Ascending aorta (tissue), 2 donors: ENCODE measurements around the gene WDR26. TPM values are rescaled to one million over a fixed set of nuclear protein-coding genes. Genes with fewer than 3 reads are reported as not detected.
A peak's percentile ranks its signal among the peaks of the same experiment; 100 is the strongest.

Source experiments
- DNase-seq, 2 donors: peaks; one replicate each; pipeline ENCODE4 v3.0.0-alpha.2; 2019; ENCODE audit warnings: low spot score in 2 of 2
- H3K27ac ChIP-seq, 2 donors: fragments of 200-600 bp; sonication (generic); one replicate each; pipeline ENCODE4 v1.5.1; 2016 to 2017; ENCODE audit warnings: mild to moderate bottlenecking in 1 of 2
- H3K27me3 ChIP-seq: fragments of 200-600 bp; sonication (generic); one replicate; pipeline ENCODE4 v1.5.1; 2017
- H3K36me3 ChIP-seq, 2 donors: fragments of 200-600 bp; sonication (generic); one replicate each; pipeline ENCODE4 v1.5.1; 2016
- H3K4me1 ChIP-seq, 2 donors: fragments of 200-600 bp; sonication (generic); one replicate each; pipeline ENCODE4 v1.5.1; 2016 to 2017; ENCODE audit warnings: mild to moderate bottlenecking in 1 of 2
- H3K4me3 ChIP-seq, 2 donors: fragments of 200-600 bp; sonication (generic); one replicate each; pipeline ENCODE4 v1.5.1; 2016 to 2017; ENCODE audit warnings: mild to moderate bottlenecking in 1 of 2
- H3K9me3 ChIP-seq, 2 donors: fragments of 200-600 bp; sonication (generic); one replicate each; pipeline ENCODE4 v1.5.1; 2016
- CTCF ChIP-seq, 3 experiments: fragments of 200-600 bp in 2 of 3; fragments of 450-650 bp in 1 of 3; sonication (generic) in 2 of 3; IDR thresholded peaks; one replicate each; pipeline ENCODE4 v1.5.1; 2016 to 2019; ENCODE audit warnings: antibody characterized with exemption in 3 of 3, mild to moderate bottlenecking in 1 of 3, moderate library complexity in 1 of 3
- intact Hi-C: fragments of 100-400 bp; cut with DNase I; formaldehyde crosslinking; loops from one replicate; pipeline ENCODE4 v1.15.1; 2023
- total RNA-seq: library from RNA; depleted of rRNA; stranded (reverse); fragments of >200 nt; gene quantifications from one replicate; pipeline ENCODE4 v1.1.0, GENCODE V29; 2016

Gene WDR26
- total RNA-seq, 1 donor from 2014 or later = 31.8 TPM

GRCh38 chr1:224466154-224466553, 31.6 kb upstream of the WDR26 start:
- no peak for DNase-seq
- Histone ChIP-seq H3K4me3 (no peak overlapping the region), H3K27me3 (no peaks in the 10 kb centered on the region), H3K27ac (no peak overlapping the region), H3K4me1 (no peaks in the 10 kb centered on the region), H3K36me3 (no peaks in the 10 kb centered on the region), H3K9me3 (no peaks in the 10 kb centered on the region)
- intact Hi-C loops = no loop called here
- no peak for TF ChIP-seq CTCF (IDR thresholded peaks at IDR 0.05)

GRCh38 chr1:224459966-224460365, 25.4 kb upstream of the WDR26 start:
- intact Hi-C loops = loop anchor here (5.0 kb wide), 3 partner anchors 38 to 343 kb away; partner anchors contain the start of gene NVL
- no peaks in the 10 kb centered on the region for H3K9me3 ChIP-seq

GRCh38 chr1:224458996-224459395, 24.4 kb upstream of the WDR26 start:
- Histone ChIP-seq H3K27me3 (no peaks in the 10 kb centered on the region), H3K4me1 (peaks cover 5 to 9% of the 10 kb centered on the region in 2 donors), H3K4me3 (no peak overlapping the region), H3K27ac (no peak overlapping the region), H3K9me3 (no peaks in the 10 kb centered on the region), H3K36me3 (no peaks in the 10 kb centered on the region)
- DNase-seq = no peak
- TF ChIP-seq CTCF (IDR thresholded peaks at IDR 0.05) = no peak
- intact Hi-C loops = loop anchor here (5.0 kb wide), 3 partner anchors 37 to 342 kb away; partner anchors contain the start of gene NVL

More at GRCh38 chr1:224459966-224460365, 25.4 kb upstream of the WDR26 start:
- H3K4me3 ChIP-seq = no peak overlapping the region
- peak overlapping the region in 1 of 2 donors; percentile 6 for H3K27ac ChIP-seq
- DNase-seq = no peak
- TF ChIP-seq CTCF (IDR thresholded peaks at IDR 0.05) = no peak
- no peaks in the 10 kb centered on the region for H3K36me3 ChIP-seq
- H3K4me1 ChIP-seq = peaks cover 5 to 9% of the 10 kb centered on the region in 2 donors
- no peaks in the 10 kb centered on the region for H3K27me3 ChIP-seq

- Histone ChIP-seq H3K27me3 (no peaks in the 10 kb centered on the region), H3K9me3 (no peaks in the 10 kb centered on the region), H3K27ac (no peak overlapping the region), H3K36me3 (no peaks in the 10 kb centered on the region), H3K4me1 (peaks cover 5 to 9% of the 10 kb centered on the region in 2 donors), H3K4me3 (no peak overlapping the region)
- intact Hi-C loops = loop anchor here (5.0 kb wide), 3 partner anchors 36 to 341 kb away; partner anchors contain the start of gene NVL
- DNase-seq = no peak
- TF ChIP-seq CTCF (IDR thresholded peaks at IDR 0.05) = no peak
Observed at GRCh38 chr1:224458296-224458695, 23.7 kb upstream of the WDR26 start.

GRCh38 chr1:224457782-224458144, 23.2 kb upstream of the WDR26 start:
- H3K27ac ChIP-seq = no peak overlapping the region

More at GRCh38 chr1:224457782-224458144, 23.2 kb upstream of the WDR26 start:
- no peak for DNase-seq
- no peak overlapping the region for H3K4me3 ChIP-seq
- H3K27me3 ChIP-seq = no peaks in the 10 kb centered on the region
- H3K36me3 ChIP-seq = no peaks in the 10 kb centered on the region
- no peak for TF ChIP-seq CTCF (IDR thresholded peaks at IDR 0.05)
- H3K4me1 ChIP-seq = peaks cover 5 to 9% of the 10 kb centered on the region in 2 donors
- intact Hi-C loops = loop anchor here (2.0 to 5.0 kb wide), 5 partner anchors 23 to 340 kb away; partner anchors contain the start of genes CNIH4, NVL and WDR26
- H3K9me3 ChIP-seq = no peaks in the 10 kb centered on the region
